ENCODE results near the gene PLXNB1.
A peak's percentile ranks its signal among the peaks of the same experiment; 100 is the strongest.
"Not testable (repeated sequence)": the region's sequence is repeated elsewhere in the genome, so short reads cannot be mapped to it uniquely, and the experiment has no call there.

Gene PLXNB1

GRCh38 chr3:48465531-48466378 lies 35.9 kb upstream of the PLXNB1 start:
- peak; percentile 100 for DNase-seq (ENCODE audit: low spot score)

- no peak for DNase-seq (ENCODE audit: low spot score)
These were observed 35.3 kb upstream of the PLXNB1 start for GRCh38 chr3:48465237-48465530.

- no peak for DNase-seq (ENCODE audit: low spot score)
These were observed 34.9 kb upstream of the PLXNB1 start for GRCh38 chr3:48464713-48465221.

- DNase-seq (ENCODE audit: low spot score) = no peak
These were observed 33.8 kb upstream of the PLXNB1 start for GRCh38 chr3:48463703-48464102.

- not testable (repeated sequence) for DNase-seq (ENCODE audit: low spot score)
These were observed 31.9 kb upstream of the PLXNB1 start for GRCh38 chr3:48461767-48462166.

GRCh38 chr3:48460517-48460902 lies 30.6 kb upstream of the PLXNB1 start:
- no peak for DNase-seq (ENCODE audit: low spot score)

- no peak for DNase-seq (ENCODE audit: low spot score)
These were observed 30.1 kb upstream of the PLXNB1 start for GRCh38 chr3:48459773-48460516.

GRCh38 chr3:48459331-48459730 lies 29.4 kb upstream of the PLXNB1 start:
- no peak for DNase-seq (ENCODE audit: low spot score)

GRCh38 chr3:48456456-48456855 lies 26.6 kb upstream of the PLXNB1 start:
- no peak for DNase-seq (ENCODE audit: low spot score)

- no peak for DNase-seq (ENCODE audit: low spot score)
These were observed 21.4 kb upstream of the PLXNB1 start for GRCh38 chr3:48451270-48451669.

- peak; percentile 92 for DNase-seq (ENCODE audit: low spot score)
These were observed 16.7 kb upstream of the PLXNB1 start, which contains the start of gene ATRIP for GRCh38 chr3:48446425-48447193. ATRIP (plus strand) TSS chr3:48446737; CDS start chr3:48446846, 109 bp downstream.

GRCh38 chr3:48446043-48446424 lies 16.1 kb upstream of the PLXNB1 start:
- no peak for DNase-seq (ENCODE audit: low spot score)

- no peak for DNase-seq (ENCODE audit: low spot score)
These were observed 15.5 kb upstream of the PLXNB1 start for GRCh38 chr3:48445277-48445882.

- no peak for DNase-seq (ENCODE audit: low spot score)
These were observed 12.1 kb upstream of the PLXNB1 start for GRCh38 chr3:48441940-48442339.

GRCh38 chr3:48440590-48440958 lies 10.7 kb upstream of the PLXNB1 start:
- no peak for DNase-seq (ENCODE audit: low spot score)

- DNase-seq (ENCODE audit: low spot score) = peak; percentile 99
These were observed 10.1 kb upstream of the PLXNB1 start, which contains the start of the genes CCDC51 and TMA7 for GRCh38 chr3:48439820-48440589. CCDC51 (minus strand) TSS chr3:48440119; CDS start chr3:48435128, 4,991 bp downstream. TMA7 (plus strand) TSS chr3:48440257; CDS start chr3:48440297, 40 bp downstream.

GRCh38 chr3:48437812-48438211 lies 7.9 kb upstream of the PLXNB1 start:
- DNase-seq (ENCODE audit: low spot score) = no peak

- DNase-seq (ENCODE audit: low spot score) = no peak
These were observed 7.0 kb upstream of the PLXNB1 start for GRCh38 chr3:48436855-48437254.

GRCh38 chr3:48436477-48436787 lies 6.5 kb upstream of the PLXNB1 start:
- DNase-seq (ENCODE audit: low spot score) = no peak

- DNase-seq (ENCODE audit: low spot score) = peak; percentile 95
These were observed 6.0 kb upstream of the PLXNB1 start for GRCh38 chr3:48435774-48436476.

- no peak for DNase-seq (ENCODE audit: low spot score)
These were observed 5.3 kb upstream of the PLXNB1 start for GRCh38 chr3:48435223-48435595.

All from Ammon's horn (tissue), 1 donor.